Epidermal melanocyte (primary cell): ENCODE data around the gene CACNA2D3.

ENCODE experiments used
- DNase-seq: peaks from one replicate; pipeline ENCODE4 v3.0.0; 2011; ENCODE audit warnings: low spot score; ENCODE audit not compliant: insufficient read length

The CACNA2D3 gene

DNA sequence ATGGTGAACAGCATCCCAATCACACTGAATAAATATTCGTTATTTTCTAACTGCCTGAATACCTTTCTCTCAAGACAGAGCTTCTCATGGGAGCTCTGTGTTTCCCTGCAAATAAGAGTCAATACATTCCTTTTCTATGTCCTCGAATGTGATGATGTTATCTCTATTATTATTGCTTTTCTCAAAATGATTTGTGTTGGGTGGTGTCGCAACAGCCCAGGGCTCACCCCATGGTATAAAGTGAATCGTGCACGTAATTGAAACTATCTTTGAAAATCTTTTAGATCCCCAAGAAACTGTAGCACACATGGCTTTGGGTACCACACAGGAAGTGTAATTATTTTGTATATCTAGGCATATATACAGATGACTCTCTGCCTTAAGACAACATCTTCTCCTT lies 996.1 kb downstream of the CACNA2D3 start:
- DNase-seq, result no peak

DNA sequence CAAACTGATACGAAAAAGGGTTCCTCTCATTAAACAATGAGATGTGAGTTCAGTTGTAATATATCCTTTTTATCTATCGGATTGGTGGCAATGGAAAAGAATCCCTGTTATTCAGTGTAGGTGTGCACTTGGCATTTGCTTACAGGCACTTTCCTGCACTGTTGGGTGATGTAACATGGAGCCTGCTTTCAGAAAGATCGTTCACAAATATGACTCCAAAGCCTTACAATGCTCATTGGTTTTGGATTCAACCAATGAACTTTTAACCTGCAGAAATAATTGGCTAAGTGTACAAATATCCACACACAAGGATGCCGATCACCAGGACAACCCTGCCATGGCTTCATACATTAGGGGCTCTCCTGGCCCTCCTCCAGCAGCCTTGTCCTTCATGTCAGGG lies 996.9 kb downstream of the CACNA2D3 start:
- no peak for DNase-seq

DNA sequence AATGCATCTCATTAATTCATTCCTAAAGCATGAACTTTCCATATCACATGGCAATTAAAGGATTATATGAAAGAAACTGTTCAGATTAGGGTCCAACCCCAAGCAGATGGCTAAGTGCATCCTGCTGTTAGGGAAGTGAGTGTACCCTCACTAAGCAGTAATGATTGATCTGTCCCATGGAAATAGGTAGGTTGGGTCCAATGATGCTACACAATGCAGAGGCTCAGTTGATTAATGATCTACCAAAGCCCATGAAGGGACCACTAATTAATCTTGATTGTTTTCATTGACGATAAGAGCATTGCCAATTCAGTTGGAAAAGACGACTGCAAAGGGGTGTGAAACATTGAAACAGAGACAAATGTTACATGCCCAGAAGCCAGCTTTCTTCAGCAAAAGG lies 1000.0 kb downstream of the CACNA2D3 start:
- DNase-seq, result no peak
